Measurements from ENCODE around the gene SEMA4C. TPM values are rescaled to one million over a fixed set of nuclear protein-coding genes. Genes with fewer than 3 reads are reported as not detected.

SEMA4C gene
- total and polyA plus RNA-seq, 9 of the 15 experiments (the other 6 are each of a cell fraction or from before 2014, with no cell fraction given) = 0.32 to 59.7 (median 23.9) TPM

DNA sequence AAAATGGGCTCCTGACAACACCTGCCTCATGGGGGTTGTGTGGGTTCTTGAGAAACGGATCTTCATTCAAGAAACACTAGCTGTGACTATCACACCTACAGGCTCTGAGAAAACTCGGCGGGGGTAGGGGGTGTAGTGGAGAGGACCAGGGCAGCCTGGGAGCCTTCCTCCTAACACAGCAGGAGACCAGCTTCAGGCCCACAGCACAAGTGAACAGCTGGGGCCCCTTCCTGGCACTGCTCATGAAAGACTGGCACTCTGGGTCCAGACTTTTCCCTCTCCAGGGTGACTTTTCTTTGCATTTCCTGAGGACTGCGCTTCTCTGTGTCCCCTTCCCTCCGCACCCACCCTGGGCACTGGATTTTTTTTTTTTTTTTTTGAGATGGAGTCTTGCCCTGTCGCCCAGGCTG is 7.2 kb upstream of the SEMA4C start:
- Histone ChIP-seq H3K36me3 (ENCODE audit: control insufficient read depth, insufficient read depth, low read length) (peaks cover 18% of the 10 kb centered on the region; the same call in 2 of the 3 replicates), H3K9me1 (ENCODE audit: control insufficient read depth, insufficient read depth, low read length) (peaks cover 4% of the 10 kb centered on the region), H3K4me1 (replicated peaks in 1 of 2; ENCODE audit: control insufficient read depth in 2 of 2, insufficient read depth in 2 of 2, low read length in 2 of 2) (peaks cover 47 to 94% of the 10 kb centered on the region in 2 experiments), H3K9me3 (replicated peaks; ENCODE audit: control insufficient read depth, insufficient read depth, low read depth, low read length) (no peaks in the 10 kb centered on the region), H3K27me3 (ENCODE audit: control insufficient read depth in 2 of 2, insufficient read depth in 2 of 2, low read length in 2 of 2) (no peaks in the 10 kb centered on the region), H3K9ac (ENCODE audit: insufficient read depth in 1 of 2, low read depth in 2 of 2, low read length in 2 of 2) (peak overlapping the region in 1 of 2 experiments; percentile 85; a peak in 2 of 4 replicates), H2AFZ (ENCODE audit: low read depth, low read length) (no peak overlapping the region), H3K4me3 (no peak overlapping the region), H3K4me2 (ENCODE audit: insufficient read depth, low read length) (no peak overlapping the region), H3K79me2 (ENCODE audit: control insufficient read depth, insufficient read depth, low read length) (peaks cover 8% of the 10 kb centered on the region; the same call in 2 of the 3 replicates), H4K20me1 (replicated peaks; ENCODE audit: control insufficient read depth, insufficient read depth, low read length) (no peaks in the 10 kb centered on the region), H3K27ac (ENCODE audit: extremely low read depth, low read depth, low read length) (no peak overlapping the region)
- ATAC-seq (no peak), FAIRE-seq (no peak), DNase-seq (ENCODE audit: extremely low read depth in 1 of 4, low spot score in 3 of 4) (no peak)
- TF ChIP-seq, protein P1, sequence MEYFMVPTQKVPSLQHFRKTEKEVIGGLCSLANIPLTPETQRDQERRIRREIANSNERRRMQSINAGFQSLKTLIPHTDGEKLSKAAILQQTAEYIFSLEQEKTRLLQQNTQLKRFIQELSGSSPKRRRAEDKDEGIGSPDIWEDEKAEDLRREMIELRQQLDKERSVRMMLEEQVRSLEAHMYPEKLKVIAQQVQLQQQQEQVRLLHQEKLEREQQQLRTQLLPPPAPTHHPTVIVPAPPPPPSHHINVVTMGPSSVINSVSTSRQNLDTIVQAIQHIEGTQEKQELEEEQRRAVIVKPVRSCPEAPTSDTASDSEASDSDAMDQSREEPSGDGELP (CRISPR knock-in tag; IDR thresholded peaks at IDR 0.05; ENCODE audit: borderline replicate concordance) = 0 out of 2 replicates have a peak, but pooled peaks have one; percentile 23
- TF ChIP-seq ZNF551 (CRISPR knock-in tag; IDR thresholded peaks at IDR 0.05) = 0 out of 2 replicates have a peak, but pooled peaks have one; percentile 4
- TF ChIP-seq HMGN3 (IDR thresholded peaks at IDR 0.05; ENCODE audit: borderline replicate concordance, extremely low read depth, insufficient read length, low read depth, low read length) = no peak
- no peak for TF ChIP-seq SNAPC5 (CRISPR knock-in tag; IDR thresholded peaks at IDR 0.05)
- in situ Hi-C loops (cut with MboI) = no loop called here
- TSS peak; percentile 11 for BruUV-seq (replicated peaks)
- ChIA-PET CTCF (ENCODE audit: low intra/inter-chr PET ratio) (no interaction called here), POLR2A (interaction anchor here (1.0 to 11.3 kb wide), 4 partner anchors 8 to 88 kb away, joined by 4 to 112 read pairs (median 39); no protein-coding TSS in a partner anchor)
- WGBS (ENCODE audit: insufficient coverage, low coverage, missing lambda C conversion rate) = 56% methylated on average over 3 of the region's 6 CpGs
- intact Hi-C loops (cut with micrococcal nuclease) = no loop called here
